ENCODE measurements around the gene TMEM147. TPM values are rescaled to one million over a fixed set of nuclear protein-coding genes. Genes with fewer than 3 reads are reported as not detected.

The TMEM147 gene
- total RNA-seq, 1 donor from 2014 or later = 86.3 TPM

DNA sequence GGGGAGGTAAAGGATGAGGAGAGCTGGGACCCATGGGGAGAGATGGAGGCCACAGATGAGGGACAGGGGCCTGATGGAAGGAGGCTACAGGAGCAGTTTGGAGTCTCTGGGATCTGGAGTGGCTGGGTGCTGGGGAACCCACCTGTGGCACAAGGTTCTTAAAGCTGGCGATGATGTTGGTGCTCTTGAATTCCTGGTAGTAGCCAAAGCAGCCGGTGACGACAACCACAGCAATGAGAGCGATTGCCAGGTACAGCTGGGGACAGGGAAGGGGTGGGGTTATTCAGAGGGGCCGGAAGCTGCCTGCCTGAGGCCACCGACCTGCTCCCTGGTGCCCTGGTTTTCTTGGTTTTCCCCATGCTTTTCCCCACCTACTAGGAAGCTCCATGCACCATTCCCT is 15.3 kb downstream of the TMEM147 start:
- H3K36me3 Mint-ChIP-seq (ENCODE audit: low read depth) = no peaks in the 10 kb centered on the region

DNA sequence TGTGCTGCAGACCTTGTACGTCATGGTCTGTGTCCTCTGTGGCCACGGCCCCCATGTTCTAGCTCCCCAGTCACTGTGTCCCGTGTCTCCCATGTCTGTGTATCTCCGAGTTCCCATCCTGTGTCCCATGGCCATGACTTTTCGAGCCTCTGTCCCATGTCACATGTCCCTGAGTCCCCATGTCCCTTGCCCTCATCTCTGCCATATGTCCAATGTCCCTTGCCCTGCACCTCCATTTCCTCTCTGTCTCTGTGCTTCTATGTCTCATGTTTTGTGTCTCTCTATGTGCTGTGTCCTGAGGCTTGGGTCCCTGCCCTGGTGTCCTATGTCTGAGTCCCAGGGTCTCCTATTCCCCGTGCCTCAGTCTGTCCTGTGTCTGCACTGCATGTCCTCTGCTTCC is 16.0 kb downstream of the TMEM147 start:
- H3K9me3 Mint-ChIP-seq (ENCODE audit: low read depth) = no peaks in the 10 kb centered on the region
- no peak for DNase-seq (ENCODE audit: low spot score)
- peaks cover 41% of the 10 kb centered on the region for H3K27me3 Mint-ChIP-seq (ENCODE audit: low read depth)
- no peaks in the 10 kb centered on the region for H3K36me3 Mint-ChIP-seq (ENCODE audit: low read depth)
- no peak overlapping the region for H3K4me3 Mint-ChIP-seq (ENCODE audit: unreplicated experiment)
- TF ChIP-seq, protein P1, sequence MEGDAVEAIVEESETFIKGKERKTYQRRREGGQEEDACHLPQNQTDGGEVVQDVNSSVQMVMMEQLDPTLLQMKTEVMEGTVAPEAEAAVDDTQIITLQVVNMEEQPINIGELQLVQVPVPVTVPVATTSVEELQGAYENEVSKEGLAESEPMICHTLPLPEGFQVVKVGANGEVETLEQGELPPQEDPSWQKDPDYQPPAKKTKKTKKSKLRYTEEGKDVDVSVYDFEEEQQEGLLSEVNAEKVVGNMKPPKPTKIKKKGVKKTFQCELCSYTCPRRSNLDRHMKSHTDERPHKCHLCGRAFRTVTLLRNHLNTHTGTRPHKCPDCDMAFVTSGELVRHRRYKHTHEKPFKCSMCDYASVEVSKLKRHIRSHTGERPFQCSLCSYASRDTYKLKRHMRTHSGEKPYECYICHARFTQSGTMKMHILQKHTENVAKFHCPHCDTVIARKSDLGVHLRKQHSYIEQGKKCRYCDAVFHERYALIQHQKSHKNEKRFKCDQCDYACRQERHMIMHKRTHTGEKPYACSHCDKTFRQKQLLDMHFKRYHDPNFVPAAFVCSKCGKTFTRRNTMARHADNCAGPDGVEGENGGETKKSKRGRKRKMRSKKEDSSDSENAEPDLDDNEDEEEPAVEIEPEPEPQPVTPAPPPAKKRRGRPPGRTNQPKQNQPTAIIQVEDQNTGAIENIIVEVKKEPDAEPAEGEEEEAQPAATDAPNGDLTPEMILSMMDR (IDR thresholded peaks at IDR 0.05) = no peak
- H3K4me1 Mint-ChIP-seq (ENCODE audit: low read depth) = peaks cover 4% of the 10 kb centered on the region
- no peak overlapping the region for H3K27ac Mint-ChIP-seq (ENCODE audit: unreplicated experiment)

More for the DNA sequence above, 15.3 kb downstream of the TMEM147 start:
- DNase-seq (ENCODE audit: low spot score) = no peak
- Mint-ChIP-seq H3K27ac (ENCODE audit: unreplicated experiment) (no peak overlapping the region), H3K4me3 (ENCODE audit: unreplicated experiment) (no peak overlapping the region), H3K9me3 (ENCODE audit: low read depth) (no peaks in the 10 kb centered on the region), H3K27me3 (ENCODE audit: low read depth) (peaks cover 41% of the 10 kb centered on the region), H3K4me1 (ENCODE audit: low read depth) (peaks cover 4% of the 10 kb centered on the region)
- TF ChIP-seq, protein P1 (IDR thresholded peaks at IDR 0.05) = no peak

DNA sequence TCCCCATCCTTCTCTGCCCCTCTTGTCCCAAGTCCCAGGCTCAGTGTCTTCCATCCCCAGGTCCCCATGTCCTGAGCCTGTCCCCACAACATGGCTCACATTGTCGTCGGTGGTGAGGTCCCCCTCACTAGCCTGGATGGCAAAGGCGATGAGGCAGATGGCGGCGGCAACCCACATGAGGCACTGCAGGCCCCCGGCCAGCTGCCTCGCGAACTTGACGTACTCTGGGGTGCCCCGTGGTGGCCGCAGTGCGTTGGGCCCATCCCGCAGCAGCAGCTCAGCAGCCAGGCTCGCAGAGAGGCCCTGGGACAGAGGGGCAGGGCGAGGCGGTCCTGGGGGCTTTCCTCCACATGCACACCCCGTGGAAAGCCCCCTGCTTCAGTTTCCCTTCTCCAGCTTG is 16.9 kb downstream of the TMEM147 start:
- TF ChIP-seq, protein P1 (IDR thresholded peaks at IDR 0.05) = no peak
- H3K27me3 Mint-ChIP-seq (ENCODE audit: low read depth) = peaks cover 44% of the 10 kb centered on the region
- no peak for DNase-seq (ENCODE audit: low spot score)
- no peaks in the 10 kb centered on the region for H3K36me3 Mint-ChIP-seq (ENCODE audit: low read depth)
- H3K4me3 Mint-ChIP-seq (ENCODE audit: unreplicated experiment) = no peak overlapping the region
- H3K9me3 Mint-ChIP-seq (ENCODE audit: low read depth) = no peaks in the 10 kb centered on the region
- H3K27ac Mint-ChIP-seq (ENCODE audit: unreplicated experiment) = no peak overlapping the region
- H3K4me1 Mint-ChIP-seq (ENCODE audit: low read depth) = peaks cover 4% of the 10 kb centered on the region

DNA sequence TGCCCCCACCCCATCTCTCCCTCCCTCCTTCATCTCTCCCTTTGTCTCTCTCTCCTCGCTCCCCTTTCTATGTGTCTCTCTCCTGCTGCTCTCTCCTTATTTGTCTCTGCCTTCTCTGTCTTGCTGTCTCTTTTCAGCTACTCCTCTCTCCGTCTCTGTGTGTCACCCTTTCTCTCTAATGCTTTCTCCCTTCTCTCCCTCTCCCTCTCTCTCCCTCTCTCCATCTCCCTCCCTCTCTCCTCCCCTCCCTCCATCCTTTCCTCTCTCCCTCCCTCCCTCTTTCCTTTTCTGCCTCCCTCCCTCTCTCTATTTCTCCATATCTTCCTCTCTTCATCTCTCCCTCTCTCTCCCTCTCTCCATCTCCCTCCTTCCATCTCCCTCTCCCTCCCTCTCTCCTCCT is 17.4 kb downstream of the TMEM147 start:
- no peak overlapping the region for H3K4me3 Mint-ChIP-seq (ENCODE audit: unreplicated experiment)
- TF ChIP-seq, protein P1 (IDR thresholded peaks at IDR 0.05) = no peak
- DNase-seq (ENCODE audit: low spot score) = no peak
- peaks cover 43% of the 10 kb centered on the region for H3K27me3 Mint-ChIP-seq (ENCODE audit: low read depth)
- no peaks in the 10 kb centered on the region for H3K36me3 Mint-ChIP-seq (ENCODE audit: low read depth)
- H3K27ac Mint-ChIP-seq (ENCODE audit: unreplicated experiment) = no peak overlapping the region
- no peaks in the 10 kb centered on the region for H3K9me3 Mint-ChIP-seq (ENCODE audit: low read depth)
- H3K4me1 Mint-ChIP-seq (ENCODE audit: low read depth) = peaks cover 2% of the 10 kb centered on the region

DNA sequence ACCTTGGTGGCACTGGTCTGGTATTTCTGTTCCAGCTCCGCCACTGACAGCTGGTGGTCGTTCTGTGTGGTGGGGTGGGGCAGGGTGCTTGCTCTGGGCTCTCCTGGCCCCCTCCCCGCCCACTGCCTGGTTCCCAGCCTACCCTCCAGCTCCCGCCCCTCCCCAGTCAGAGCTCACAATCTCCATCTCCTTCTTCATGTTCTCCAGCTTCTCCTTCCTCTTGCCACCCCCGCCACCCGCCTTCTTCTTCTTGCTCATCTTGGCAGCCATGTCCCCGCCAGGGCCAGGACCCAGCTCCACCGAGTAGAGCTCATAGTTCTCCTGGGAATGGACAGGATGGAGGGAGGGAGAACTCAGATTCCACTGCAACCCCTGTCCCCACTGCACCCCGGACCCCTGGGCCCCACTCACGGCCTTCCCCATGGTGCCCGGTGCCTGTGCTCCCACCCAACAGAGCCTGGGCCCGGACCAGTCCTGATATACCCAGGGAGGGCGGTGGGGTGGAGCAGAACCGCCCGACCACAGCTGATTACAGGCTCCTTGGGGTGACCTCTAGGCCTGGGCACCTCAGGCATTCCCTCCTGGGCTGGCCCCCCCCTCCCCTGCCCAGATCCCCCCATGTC is 17.9 kb downstream of the TMEM147 start, which contains the start of gene ATP4A:
TSS of gene ATP4A (minus strand) at position 452 of the 623 bp plus-strand sequence. CDS start at position 423, 29 bp downstream.
- Mint-ChIP-seq H3K9me3 (ENCODE audit: low read depth) (no peaks in the 10 kb centered on the region), H3K4me1 (ENCODE audit: low read depth) (no peaks in the 10 kb centered on the region), H3K4me3 (ENCODE audit: unreplicated experiment) (no peak within 1 kb of the TSS), H3K27ac (ENCODE audit: unreplicated experiment) (no peak within 1 kb of the TSS), H3K27me3 (ENCODE audit: low read depth) (peaks cover 42% of the 10 kb centered on the region), H3K36me3 (ENCODE audit: low read depth) (no peaks in the 10 kb centered on the region)
- TF ChIP-seq, protein P1 (IDR thresholded peaks at IDR 0.05) = no peak
- DNase-seq (ENCODE audit: low spot score) = no peak

Measured in chondrocyte (in vitro differentiated cells).